Neural cell (in vitro differentiated cells): Measurements from ENCODE around the gene ROBO1. TPM values are rescaled to one million over a fixed set of nuclear protein-coding genes. Genes with fewer than 3 reads are reported as not detected.

Source experiments
- H2AFZ ChIP-seq: fragments of 200-600, 300-800 bp; sonication (generic), shearing (Covaris generic); 2 replicates; pipeline ENCODE4 v1.6.0; 2014; ENCODE audit warnings: low read depth, mild to moderate bottlenecking, antibody characterized with exemption, low read length, moderate library complexity
- H3F3A ChIP-seq: fragments of 200-600 bp; shearing (Covaris generic); 2 replicates; pipeline ENCODE4 v1.6.1; 2016; ENCODE audit warnings: mild to moderate bottlenecking, moderate library complexity, mixed read lengths, antibody characterized with exemption, low read length; ENCODE audit not compliant: insufficient read depth, poor library complexity, severe bottlenecking
- H3K27ac ChIP-seq: fragments of 200-600, 300-800 bp; sonication (generic), shearing (Covaris generic); 2 replicates; pipeline ENCODE4 v1.5.1; 2014; ENCODE audit warnings: mild to moderate bottlenecking, low read length, moderate library complexity
- H3K27me3 ChIP-seq: fragments of 300-800, 200-600 bp; sonication (generic), shearing (Covaris generic); 2 replicates; pipeline ENCODE4 v1.6.0; 2014; ENCODE audit warnings: mild to moderate bottlenecking, low read depth, low read length, moderate library complexity; ENCODE audit not compliant: insufficient read depth
- H3K36me3 ChIP-seq: fragments of 300-800, 200-600 bp; sonication (generic), shearing (Covaris generic); 2 replicates; pipeline ENCODE4 v1.5.1; 2014; ENCODE audit warnings: mild to moderate bottlenecking, antibody characterized with exemption, low read length, moderate library complexity; ENCODE audit not compliant: insufficient read depth
- H3K4me2 ChIP-seq: fragments of 300-800, 200-600 bp; sonication (generic), shearing (Covaris generic); 2 replicates; pipeline ENCODE4 v1.6.0; 2014; ENCODE audit warnings: mild to moderate bottlenecking, low read length
- H3K4me3 ChIP-seq: fragments of 300-800, 200-600 bp; sonication (generic), shearing (Covaris generic); 2 replicates; pipeline ENCODE4 v1.5.1; 2014; ENCODE audit warnings: mild to moderate bottlenecking, low read length, moderate library complexity
- H3K79me2 ChIP-seq: fragments of 200-600 bp; shearing (Covaris generic); replicated peaks from 2 replicates; pipeline ENCODE4 v1.6.0; 2014; ENCODE audit warnings: mild to moderate bottlenecking, low read length, moderate library complexity; ENCODE audit not compliant: insufficient read depth
- H3K9ac ChIP-seq: fragments of 300-800, 200-600 bp; sonication (generic), shearing (Covaris generic); 2 replicates; pipeline ENCODE4 v1.6.1; 2016; ENCODE audit warnings: mild to moderate bottlenecking, low read length, mixed read lengths
- H3K9me2 ChIP-seq: fragments of 200-600 bp; shearing (Covaris generic); 2 replicates; pipeline ENCODE4 v1.6.1; 2016; ENCODE audit warnings: mild to moderate bottlenecking, low read length, mixed read lengths; ENCODE audit not compliant: insufficient read depth
- H3K9me3 ChIP-seq: fragments of 200-600, 300-800 bp; sonication (generic), shearing (Covaris generic); 2 replicates; pipeline ENCODE4 v1.6.1; 2016; ENCODE audit warnings: mild to moderate bottlenecking, mixed run types, low read length, moderate library complexity, mixed read lengths
- H4K20me1 ChIP-seq: fragments of 200-600 bp; shearing (Covaris generic); 2 replicates; pipeline ENCODE4 v1.6.1; 2016; ENCODE audit warnings: mild to moderate bottlenecking, mixed run types; ENCODE audit not compliant: insufficient read depth
- CTCF ChIP-seq: fragments of 450-650 bp; IDR thresholded peaks from 2 replicates; pipeline ENCODE4 v1.5.1; 2014; ENCODE audit warnings: antibody characterized with exemption, mild to moderate bottlenecking, moderate library complexity; ENCODE audit not compliant: poor library complexity, severe bottlenecking
- EP300 ChIP-seq: fragments of 450-650 bp; conservative IDR thresholded peaks from 2 replicates; pipeline ENCODE4 v1.6.1; 2014; ENCODE audit warnings: antibody characterized with exemption, mild to moderate bottlenecking, moderate library complexity; ENCODE audit not compliant: poor library complexity, severe bottlenecking
- EZH2 ChIP-seq: fragments of 200-600, 300-800 bp; shearing (Covaris generic), sonication (generic); IDR thresholded peaks from 2 replicates; pipeline ENCODE4 v1.6.1; 2014; ENCODE audit warnings: antibody characterized with exemption, low read length, borderline replicate concordance, mild to moderate bottlenecking; ENCODE audit not compliant: insufficient read depth, poor library complexity, severe bottlenecking
- MXI1 ChIP-seq: fragments of 450-650 bp; conservative IDR thresholded peaks from 2 replicates; pipeline ENCODE4 v1.6.1; 2014; ENCODE audit warnings: antibody characterized with exemption, mild to moderate bottlenecking; ENCODE audit not compliant: poor library complexity, severe bottlenecking
- POLR2AphosphoS5 ChIP-seq: IDR thresholded peaks from 2 replicates; pipeline ENCODE4 v1.6.1; 2012
- RAD21 ChIP-seq: fragments of 450-650 bp; conservative IDR thresholded peaks from 2 replicates; pipeline ENCODE4 v1.6.1; 2014; ENCODE audit warnings: antibody characterized with exemption, mild to moderate bottlenecking, moderate library complexity
- REST ChIP-seq: IDR thresholded peaks from 2 replicates; pipeline ENCODE4 v1.6.1; 2012; ENCODE audit warnings: borderline replicate concordance
- SMC3 ChIP-seq: fragments of 450-650 bp; conservative IDR thresholded peaks from 2 replicates; pipeline ENCODE4 v1.6.1; 2014; ENCODE audit warnings: antibody characterized with exemption, mild to moderate bottlenecking, moderate library complexity; ENCODE audit not compliant: poor library complexity
- TAF1 ChIP-seq: IDR thresholded peaks from 2 replicates; pipeline ENCODE4 v1.6.1; 2012; ENCODE audit warnings: low read depth
- polyA plus RNA-seq: library from polyadenylated mRNA; depleted of rRNA; stranded (reverse); fragments of >200 nt; gene quantifications from 2 replicates; pipeline ENCODE4 v1.2.3, GENCODE V29; 2014

Gene ROBO1
- polyA plus RNA-seq, 1 donor from 2014 or later: 183 TPM

GRCh38 chr3:78912259-78912658 lies 855.5 kb downstream of the ROBO1 start:
- no peaks in the 10 kb centered on the region for H3K36me3 ChIP-seq
- no peaks in the 10 kb centered on the region for H3K9me2 ChIP-seq
- peaks cover 38% of the 10 kb centered on the region for H3K79me2 ChIP-seq
- H3K9me3 ChIP-seq: no peaks in the 10 kb centered on the region
- H4K20me1 ChIP-seq: no peaks in the 10 kb centered on the region
- no peaks in the 10 kb centered on the region for H3F3A ChIP-seq
- no peaks in the 10 kb centered on the region for H3K27me3 ChIP-seq
- H3K4me2 ChIP-seq: no peak overlapping the region
- no peak overlapping the region for H3K9ac ChIP-seq
- no peak overlapping the region for H3K4me3 ChIP-seq
- H2AFZ ChIP-seq: no peak overlapping the region
- TF ChIP-seq MXI1 (no peak), SMC3 (no peak), RAD21 (no peak), TAF1 (no peak), REST (no peak), POLR2AphosphoS5 (no peak), EP300 (no peak)
- H3K27ac ChIP-seq: no peak overlapping the region

GRCh38 chr3:78911394-78911793 lies 856.4 kb downstream of the ROBO1 start:
- Histone ChIP-seq H3K79me2 (peaks cover 44% of the 10 kb centered on the region), H3K36me3 (no peaks in the 10 kb centered on the region), H4K20me1 (no peaks in the 10 kb centered on the region), H3K4me2 (no peak overlapping the region), H2AFZ (no peak overlapping the region), H3K9me2 (no peaks in the 10 kb centered on the region), H3K9ac (no peak overlapping the region), H3K27ac (no peak overlapping the region), H3K27me3 (no peaks in the 10 kb centered on the region), H3F3A (no peaks in the 10 kb centered on the region), H3K4me3 (no peak overlapping the region), H3K9me3 (no peaks in the 10 kb centered on the region)
- TF ChIP-seq TAF1 (no peak), EP300 (no peak), MXI1 (no peak), POLR2AphosphoS5 (no peak), RAD21 (no peak), CTCF (no peak), SMC3 (no peak), REST (no peak), EZH2 (no peak)
